Hepatocyte (in vitro differentiated cells): Measurements from ENCODE around the gene GLDC. TPM values are rescaled to one million over a fixed set of nuclear protein-coding genes. Genes with fewer than 3 reads are reported as not detected.
"Not testable (repeated sequence)": the region's sequence is repeated elsewhere in the genome, so short reads cannot be mapped to it uniquely, and the experiment has no call there.

ENCODE experiments used
- DNase-seq: peaks from one replicate; pipeline ENCODE4 v3.0.0-alpha.2; 2016; ENCODE audit warnings: low spot score
- H2AFZ ChIP-seq: fragments of 200-600 bp; sonication (generic); 2 replicates; pipeline ENCODE4 v1.6.0; 2016; ENCODE audit warnings: antibody characterized with exemption, mild to moderate bottlenecking
- H3K27ac ChIP-seq: fragments of 200-600 bp; sonication (generic); 2 replicates; pipeline ENCODE4 v1.5.1; 2016; ENCODE audit warnings: mild to moderate bottlenecking
- H3K27me3 ChIP-seq: fragments of 200-600 bp; sonication (generic); 2 replicates; pipeline ENCODE4 v1.6.1; 2016
- H3K36me3 ChIP-seq: fragments of 200-600 bp; sonication (generic); replicated peaks from 2 replicates; pipeline ENCODE4 v1.5.1; 2016; ENCODE audit warnings: low read depth; ENCODE audit not compliant: insufficient read depth
- H3K4me1 ChIP-seq: fragments of 200-600 bp; sonication (generic); 2 replicates; pipeline ENCODE4 v1.5.1; 2016; ENCODE audit warnings: mild to moderate bottlenecking, moderate library complexity; ENCODE audit not compliant: insufficient read depth
- H3K4me2 ChIP-seq: fragments of 200-600 bp; sonication (generic); 2 replicates; pipeline ENCODE4 v1.6.0; 2016
- H3K4me3 ChIP-seq: fragments of 200-600 bp; sonication (generic); 2 replicates; pipeline ENCODE4 v1.5.1; 2016; ENCODE audit warnings: mild to moderate bottlenecking
- H3K79me2 ChIP-seq: fragments of 200-600 bp; sonication (generic); 2 replicates; pipeline ENCODE4 v1.6.0; 2017; ENCODE audit warnings: mild to moderate bottlenecking
- H3K9me2 ChIP-seq: fragments of 200-600 bp; sonication (generic); replicated peaks from 2 replicates; pipeline ENCODE4 v1.6.0; 2017; ENCODE audit warnings: mild to moderate bottlenecking; ENCODE audit not compliant: insufficient read depth
- H3K9me3 ChIP-seq: fragments of 200-600 bp; sonication (generic); 2 replicates; pipeline ENCODE4 v1.5.1; 2016; ENCODE audit warnings: low read depth, mild to moderate bottlenecking
- H4K20me1 ChIP-seq: fragments of 200-600 bp; sonication (generic); 2 replicates; pipeline ENCODE4 v1.6.0; 2016; ENCODE audit warnings: mild to moderate bottlenecking; ENCODE audit not compliant: insufficient read depth, poor library complexity, severe bottlenecking
- CTCF ChIP-seq: fragments of 200-600 bp; sonication (generic); IDR thresholded peaks from 2 replicates; pipeline ENCODE4 v1.5.1; 2016; ENCODE audit warnings: antibody characterized with exemption, mild to moderate bottlenecking; ENCODE audit not compliant: poor library complexity
- EZH2 ChIP-seq: fragments of 200-600 bp; sonication (generic); IDR thresholded peaks from 2 replicates; pipeline ENCODE4 v1.6.1; 2016; ENCODE audit warnings: antibody characterized with exemption, mild to moderate bottlenecking, borderline replicate concordance
- EZH2phosphoT487 ChIP-seq: fragments of 200-600 bp; sonication (generic); IDR thresholded peaks from one replicate; pipeline ENCODE4 v1.6.1; 2018; ENCODE audit warnings: antibody characterized with exemption, mild to moderate bottlenecking, low read depth, moderate library complexity; ENCODE audit not compliant: unreplicated experiment, severe bottlenecking
- WGBS: methylation state at CpG from one replicate; pipeline ENCODE4 v1.1.6; 2016; ENCODE audit warnings: low lambda C conversion rate; ENCODE audit errors: missing lambda C conversion rate; 5-methylcytosine and 5-hydroxymethylcytosine counted together
- polyA plus RNA-seq: library from polyadenylated mRNA; unstranded; fragments of >200 nt; fragmentation: Nextera tagmentation; extraction: Ambion mirVana; gene quantifications from 2 replicates; pipeline ENCODE4 v1.2.1, GENCODE V29; 2016
- total RNA-seq: library from RNA; depleted of rRNA; stranded (reverse); fragments of >200 nt; gene quantifications from 2 replicates; pipeline ENCODE4 v1.2.3, GENCODE V29; 2014

Gene GLDC
- total and polyA plus RNA-seq, 2 experiments from 2014 or later, result 15.6 to 18.4 TPM

GRCh38 chr9:6656614-6657300 lies 11.2 kb upstream of the GLDC start:
- Histone ChIP-seq H4K20me1 (no peaks in the 10 kb centered on the region), H2AFZ (no peak overlapping the region), H3K4me1 (no peaks in the 10 kb centered on the region), H3K4me2 (no peak overlapping the region), H3K36me3 (no peaks in the 10 kb centered on the region), H3K9me3 (no peaks in the 10 kb centered on the region), H3K9me2 (no peaks in the 10 kb centered on the region), H3K4me3 (no peak overlapping the region), H3K27me3 (no peaks in the 10 kb centered on the region), H3K79me2 (no peaks in the 10 kb centered on the region), H3K27ac (no peak overlapping the region)
- DNase-seq, result no peak
- WGBS, result 85% methylated on average over 6 of the region's 6 CpGs
- TF ChIP-seq CTCF, result no peak
- TF ChIP-seq EZH2phosphoT487, result no peak
- TF ChIP-seq EZH2, result no peak

- H3K79me2 ChIP-seq, result no peaks in the 10 kb centered on the region
- H3K4me2 ChIP-seq, result no peak overlapping the region
- no peaks in the 10 kb centered on the region for H3K36me3 ChIP-seq
- no peaks in the 10 kb centered on the region for H3K27me3 ChIP-seq
- no peaks in the 10 kb centered on the region for H4K20me1 ChIP-seq
- no peak overlapping the region for H2AFZ ChIP-seq
- no peak overlapping the region for H3K4me3 ChIP-seq
- no peaks in the 10 kb centered on the region for H3K4me1 ChIP-seq
- no peak overlapping the region for H3K27ac ChIP-seq
- 98% methylated on average over 7 of the region's 7 CpGs for WGBS
- no peaks in the 10 kb centered on the region for H3K9me3 ChIP-seq
- DNase-seq, result no peak
- no peaks in the 10 kb centered on the region for H3K9me2 ChIP-seq
- TF ChIP-seq EZH2 (no peak), EZH2phosphoT487 (no peak), CTCF (no peak)
These were observed 9.5 kb upstream of the GLDC start for GRCh38 chr9:6655036-6655435.

- WGBS, result 13% methylated on average over 12 of the region's 12 CpGs
- Histone ChIP-seq H3K4me1 (peaks cover 8% of the 10 kb centered on the region), H2AFZ (peak overlapping the region; percentile 46), H3K4me2 (peak overlapping the region; percentile 96), H3K27ac (no peak overlapping the region), H4K20me1 (no peaks in the 10 kb centered on the region), H3K27me3 (peaks cover 36% of the 10 kb centered on the region), H3K4me3 (peak overlapping the region; percentile 15), H3K9me3 (no peaks in the 10 kb centered on the region), H3K36me3 (no peaks in the 10 kb centered on the region), H3K9me2 (no peaks in the 10 kb centered on the region), H3K79me2 (peaks cover 17% of the 10 kb centered on the region)
- no peak for TF ChIP-seq EZH2
- TF ChIP-seq EZH2phosphoT487, result no peak
- no peak for TF ChIP-seq CTCF
- DNase-seq, result peak; percentile 13
These were observed 736 bp upstream of the GLDC start for GRCh38 chr9:6646293-6646636.

GRCh38 chr9:6645105-6645354 lies 499 bp downstream of the GLDC start:
- Histone ChIP-seq H3K4me3 (peak overlapping the region; percentile 15), H3K4me2 (peak overlapping the region; percentile 96), H3K27me3 (peaks cover 36% of the 10 kb centered on the region), H2AFZ (peak overlapping the region; percentile 58), H3K79me2 (peaks cover 17% of the 10 kb centered on the region)
- WGBS, result 3% methylated on average over 12 of the region's 24 CpGs
- not testable (repeated sequence) for H3K9me2 ChIP-seq, H3K9me3 ChIP-seq, H3K36me3 ChIP-seq, H3K4me1 ChIP-seq, H4K20me1 ChIP-seq, H3K27ac ChIP-seq
- DNase-seq, result peak; percentile 30
